LNCaP clone FGC (cell line): Measurements from ENCODE around the gene SYCP2.

Experiments
- DNase-seq: peaks from one replicate; pipeline ENCODE4 v3.0.0-alpha.2; 2011; ENCODE audit warnings: low read depth
- H3K4me3 ChIP-seq: 2 replicates; pipeline ENCODE4 v1.5.1; 2011; ENCODE audit warnings: mild to moderate bottlenecking, low read depth, low read length, control low read depth
- TF ChIP-seq, protein P1 (sequence below): IDR thresholded peaks from 2 replicates; pipeline ENCODE4 v1.5.1; 2012; ENCODE audit warnings: mild to moderate bottlenecking; ENCODE audit not compliant: control insufficient read depth, insufficient read depth; ENCODE audit errors: extremely low read depth

SYCP2 gene

GRCh38 chr20:59823491-59824259 is 109.8 kb downstream of the SYCP2 start:
- no peak for DNase-seq
- H3K4me3 ChIP-seq, result no peak overlapping the region
- TF ChIP-seq, protein P1, sequence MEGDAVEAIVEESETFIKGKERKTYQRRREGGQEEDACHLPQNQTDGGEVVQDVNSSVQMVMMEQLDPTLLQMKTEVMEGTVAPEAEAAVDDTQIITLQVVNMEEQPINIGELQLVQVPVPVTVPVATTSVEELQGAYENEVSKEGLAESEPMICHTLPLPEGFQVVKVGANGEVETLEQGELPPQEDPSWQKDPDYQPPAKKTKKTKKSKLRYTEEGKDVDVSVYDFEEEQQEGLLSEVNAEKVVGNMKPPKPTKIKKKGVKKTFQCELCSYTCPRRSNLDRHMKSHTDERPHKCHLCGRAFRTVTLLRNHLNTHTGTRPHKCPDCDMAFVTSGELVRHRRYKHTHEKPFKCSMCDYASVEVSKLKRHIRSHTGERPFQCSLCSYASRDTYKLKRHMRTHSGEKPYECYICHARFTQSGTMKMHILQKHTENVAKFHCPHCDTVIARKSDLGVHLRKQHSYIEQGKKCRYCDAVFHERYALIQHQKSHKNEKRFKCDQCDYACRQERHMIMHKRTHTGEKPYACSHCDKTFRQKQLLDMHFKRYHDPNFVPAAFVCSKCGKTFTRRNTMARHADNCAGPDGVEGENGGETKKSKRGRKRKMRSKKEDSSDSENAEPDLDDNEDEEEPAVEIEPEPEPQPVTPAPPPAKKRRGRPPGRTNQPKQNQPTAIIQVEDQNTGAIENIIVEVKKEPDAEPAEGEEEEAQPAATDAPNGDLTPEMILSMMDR, result no peak

GRCh38 chr20:59823030-59823423 is 110.4 kb downstream of the SYCP2 start:
- no peak overlapping the region for H3K4me3 ChIP-seq
- TF ChIP-seq, protein P1, result no peak
- DNase-seq, result no peak

DNA sequence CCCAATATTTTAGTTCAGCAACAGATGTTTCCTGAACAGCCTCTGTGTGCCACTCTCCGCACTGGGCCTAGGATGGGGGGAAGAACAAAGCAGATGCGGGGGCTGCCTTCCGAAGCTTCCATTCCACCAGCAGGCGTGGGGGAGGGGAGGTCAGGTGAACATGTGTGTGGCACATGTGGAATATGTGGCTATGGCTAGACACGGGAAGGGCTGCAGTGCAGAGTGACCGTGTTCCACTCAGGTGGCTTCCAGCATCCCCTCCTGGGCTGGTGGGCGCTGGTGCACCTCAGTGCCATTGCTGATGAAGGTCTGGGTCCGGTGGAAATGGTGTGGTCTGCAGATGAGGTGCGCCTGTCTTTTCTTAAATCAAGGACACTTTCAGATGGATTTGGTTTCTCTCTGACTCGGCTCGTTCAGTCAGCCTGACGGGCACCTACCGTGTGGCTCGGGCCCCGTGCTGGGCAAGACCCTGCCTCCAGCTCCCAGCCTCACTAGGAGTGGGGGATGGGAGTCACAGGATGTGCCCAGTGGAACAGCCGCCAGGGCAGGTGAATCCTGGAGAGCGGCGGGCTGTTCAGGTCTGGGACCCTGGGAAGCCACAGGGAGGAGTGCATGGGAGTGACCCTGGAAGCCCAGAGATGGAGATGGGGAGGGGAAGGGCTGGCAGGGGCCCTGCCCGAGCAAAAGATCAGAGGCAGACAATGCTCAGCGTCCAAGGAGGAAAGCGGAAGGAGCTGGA is 111.0 kb downstream of the SYCP2 start:
- no peak overlapping the region for H3K4me3 ChIP-seq
- TF ChIP-seq, protein P1, result no peak
- no peak for DNase-seq

- no peak for DNase-seq
- no peak overlapping the region for H3K4me3 ChIP-seq
- TF ChIP-seq, protein P1, result no peak
Observed at GRCh38 chr20:59821788-59822187, 111.6 kb downstream of the SYCP2 start.

DNA sequence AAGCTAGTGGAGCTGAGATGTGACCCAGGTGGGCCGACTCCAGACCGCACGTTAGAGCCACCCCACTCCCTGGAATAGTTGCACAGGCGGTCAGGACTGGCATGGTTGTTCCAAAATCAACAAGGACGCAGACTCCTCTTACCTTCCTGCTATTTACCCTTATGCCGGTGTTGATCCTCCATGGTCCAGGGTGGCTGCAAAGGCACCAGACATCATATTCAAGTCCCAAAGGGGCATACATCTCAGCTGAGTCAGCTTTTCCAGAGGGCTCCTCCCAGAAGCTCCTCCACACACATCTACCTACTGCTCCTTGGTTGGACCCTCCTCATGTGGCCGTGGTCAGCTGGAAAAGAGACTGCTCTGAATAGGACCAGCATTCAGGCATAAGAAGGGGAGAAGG is 112.2 kb downstream of the SYCP2 start:
- DNase-seq, result no peak
- TF ChIP-seq, protein P1, result no peak
- H3K4me3 ChIP-seq, result no peak overlapping the region

GRCh38 chr20:59820204-59821041 is 113.0 kb downstream of the SYCP2 start:
- H3K4me3 ChIP-seq, result no peak overlapping the region
- no peak for DNase-seq
- TF ChIP-seq, protein P1, result no peak
